H1 (cell line): ENCODE data around the gene DNASE1L1.

Experiments
- EZH2 ChIP-seq: fragments of 200-600 bp; sonication (generic); IDR thresholded peaks from 2 replicates; pipeline ENCODE4 v1.7.1; 2012; ENCODE audit warnings: low read depth, mild to moderate bottlenecking, moderate library complexity, low read length, inconsistent platforms; ENCODE audit not compliant: severe bottlenecking
- POLR2AphosphoS5 ChIP-seq: IDR thresholded peaks from 2 replicates; pipeline ENCODE4 v1.6.1; 2011; ENCODE audit warnings: low read depth, low read length
- SIX5 ChIP-seq: IDR thresholded peaks from 2 replicates; pipeline ENCODE4 v1.6.1; 2011; ENCODE audit warnings: mild to moderate bottlenecking, low read depth, low read length
- TF ChIP-seq, protein P1 (sequence below), 3 experiments: IDR thresholded peaks; 1 replicate in 2 of 3; 2 replicates in 1 of 3; pipeline versions ENCODE4 v1.5.1 to v1.6.1; 2011; ENCODE audit warnings: low read length in 3 of 3, mild to moderate bottlenecking in 3 of 3, inconsistent platforms in 2 of 3, low read depth in 1 of 3, moderate library complexity in 1 of 3; ENCODE audit not compliant: insufficient read depth in 1 of 3; ENCODE audit errors: control extremely low read depth in 1 of 3

DNA sequence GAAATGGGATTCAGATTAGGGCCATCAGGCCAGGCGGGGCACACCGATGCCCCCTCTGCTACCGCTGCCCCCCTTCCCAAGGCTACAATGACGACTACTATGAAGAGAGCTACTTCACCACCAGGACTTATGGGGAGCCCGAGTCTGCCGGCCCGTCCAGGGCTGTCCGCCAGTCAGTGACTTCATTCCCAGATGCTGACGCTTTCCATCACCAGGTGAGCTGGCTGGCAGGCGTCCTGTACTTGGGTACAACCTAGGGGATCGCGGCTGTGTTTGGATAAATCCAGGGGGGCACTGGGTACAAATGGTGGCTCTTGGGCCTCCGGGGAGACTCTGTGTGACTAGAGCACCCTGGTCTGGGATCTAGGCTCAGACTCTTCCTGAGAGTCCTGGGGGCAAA is 28.9 kb downstream of the DNASE1L1 start:
- no peak for TF ChIP-seq POLR2AphosphoS5
- no peak for TF ChIP-seq SIX5
- TF ChIP-seq, protein P1, sequence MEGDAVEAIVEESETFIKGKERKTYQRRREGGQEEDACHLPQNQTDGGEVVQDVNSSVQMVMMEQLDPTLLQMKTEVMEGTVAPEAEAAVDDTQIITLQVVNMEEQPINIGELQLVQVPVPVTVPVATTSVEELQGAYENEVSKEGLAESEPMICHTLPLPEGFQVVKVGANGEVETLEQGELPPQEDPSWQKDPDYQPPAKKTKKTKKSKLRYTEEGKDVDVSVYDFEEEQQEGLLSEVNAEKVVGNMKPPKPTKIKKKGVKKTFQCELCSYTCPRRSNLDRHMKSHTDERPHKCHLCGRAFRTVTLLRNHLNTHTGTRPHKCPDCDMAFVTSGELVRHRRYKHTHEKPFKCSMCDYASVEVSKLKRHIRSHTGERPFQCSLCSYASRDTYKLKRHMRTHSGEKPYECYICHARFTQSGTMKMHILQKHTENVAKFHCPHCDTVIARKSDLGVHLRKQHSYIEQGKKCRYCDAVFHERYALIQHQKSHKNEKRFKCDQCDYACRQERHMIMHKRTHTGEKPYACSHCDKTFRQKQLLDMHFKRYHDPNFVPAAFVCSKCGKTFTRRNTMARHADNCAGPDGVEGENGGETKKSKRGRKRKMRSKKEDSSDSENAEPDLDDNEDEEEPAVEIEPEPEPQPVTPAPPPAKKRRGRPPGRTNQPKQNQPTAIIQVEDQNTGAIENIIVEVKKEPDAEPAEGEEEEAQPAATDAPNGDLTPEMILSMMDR (IDR thresholded peaks at IDR 0.05; ENCODE audit: control extremely low read depth in 1 of 3, insufficient read depth in 1 of 3, low read depth in 1 of 3, low read length in 3 of 3) = no peak
- TF ChIP-seq EZH2 = no peak
